HG02642 (cell line): ENCODE data around the gene ADGRL1.
"Not testable (repeated sequence)": the region's sequence is repeated elsewhere in the genome, so short reads cannot be mapped to it uniquely, and the experiment has no call there.

Experiments used
- ATAC-seq: cut with Tn5 transposase; IDR thresholded peaks from one replicate; pipeline ENCODE4 v1.9.1; 2021; ENCODE audit warnings: mild to moderate bottlenecking; ENCODE audit not compliant: unreplicated experiment, poor library complexity

Gene ADGRL1

DNA sequence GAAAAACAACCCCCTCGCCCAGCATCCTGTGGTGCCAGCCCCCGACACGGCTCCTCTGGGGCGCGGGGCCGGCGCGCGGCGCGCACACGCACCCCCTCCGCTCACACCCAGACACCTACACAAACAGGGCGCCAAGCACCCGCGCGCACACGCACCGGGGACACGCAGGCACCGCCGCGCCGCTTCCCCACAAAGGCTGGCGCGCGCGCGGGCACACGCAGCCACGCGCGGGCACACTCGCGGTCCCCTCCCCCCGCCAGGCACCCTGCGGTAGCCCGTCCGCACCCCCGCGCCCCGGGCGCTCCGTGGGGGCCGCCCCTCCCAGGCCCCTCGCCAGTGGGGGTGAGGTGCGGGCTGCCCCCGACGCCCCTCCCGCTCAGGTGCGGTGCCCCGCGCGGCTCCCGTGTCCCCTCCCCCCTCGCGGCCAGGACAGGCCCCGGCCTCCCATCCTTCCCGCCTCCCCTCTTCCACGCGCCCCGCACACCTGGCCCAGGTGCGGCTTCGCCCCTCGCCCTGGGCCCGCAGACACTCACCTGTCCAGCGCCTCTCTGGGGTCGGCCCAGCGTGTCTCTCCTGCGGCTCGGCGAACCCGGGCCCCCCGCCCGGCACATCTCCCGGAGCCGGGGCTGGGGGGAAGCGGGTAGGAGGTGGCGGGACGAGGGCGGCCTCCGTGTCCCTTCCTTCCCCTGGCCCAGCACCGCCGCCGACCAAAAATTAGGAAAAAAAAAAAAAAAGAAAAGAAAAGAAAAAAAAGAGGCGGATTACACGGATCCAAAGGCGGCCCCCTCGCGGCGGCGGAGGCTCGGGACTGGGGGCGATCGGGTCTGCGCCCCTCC lies at the start of gene ADGRL1:
Gene ADGRL1 (minus strand): TSS at position 718 of the 836 bp plus-strand sequence. CDS start 22,567 bp downstream, outside the sequence.
- not testable (repeated sequence) for ATAC-seq

DNA sequence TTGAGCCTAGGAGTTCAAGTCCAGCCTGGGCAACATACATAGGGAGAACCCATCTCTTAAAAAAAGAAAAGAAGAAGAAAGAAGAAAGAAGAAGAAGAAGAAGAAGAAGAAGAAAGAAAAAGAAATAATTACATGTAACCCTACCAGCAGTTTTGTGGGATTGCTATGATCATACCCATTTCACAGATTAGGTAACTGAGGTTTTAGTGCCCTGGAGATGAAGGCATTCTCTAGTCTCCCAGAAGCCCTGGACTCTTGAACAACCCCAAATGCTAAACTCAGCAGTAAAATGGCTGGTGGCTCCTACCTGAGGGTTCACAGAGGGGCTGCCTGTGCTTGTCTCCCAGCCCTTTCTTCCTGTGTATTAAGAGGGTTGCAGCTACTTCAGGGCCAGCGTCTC lies 49.3 kb upstream of the ADGRL1 start:
- not testable (repeated sequence) for ATAC-seq

DNA sequence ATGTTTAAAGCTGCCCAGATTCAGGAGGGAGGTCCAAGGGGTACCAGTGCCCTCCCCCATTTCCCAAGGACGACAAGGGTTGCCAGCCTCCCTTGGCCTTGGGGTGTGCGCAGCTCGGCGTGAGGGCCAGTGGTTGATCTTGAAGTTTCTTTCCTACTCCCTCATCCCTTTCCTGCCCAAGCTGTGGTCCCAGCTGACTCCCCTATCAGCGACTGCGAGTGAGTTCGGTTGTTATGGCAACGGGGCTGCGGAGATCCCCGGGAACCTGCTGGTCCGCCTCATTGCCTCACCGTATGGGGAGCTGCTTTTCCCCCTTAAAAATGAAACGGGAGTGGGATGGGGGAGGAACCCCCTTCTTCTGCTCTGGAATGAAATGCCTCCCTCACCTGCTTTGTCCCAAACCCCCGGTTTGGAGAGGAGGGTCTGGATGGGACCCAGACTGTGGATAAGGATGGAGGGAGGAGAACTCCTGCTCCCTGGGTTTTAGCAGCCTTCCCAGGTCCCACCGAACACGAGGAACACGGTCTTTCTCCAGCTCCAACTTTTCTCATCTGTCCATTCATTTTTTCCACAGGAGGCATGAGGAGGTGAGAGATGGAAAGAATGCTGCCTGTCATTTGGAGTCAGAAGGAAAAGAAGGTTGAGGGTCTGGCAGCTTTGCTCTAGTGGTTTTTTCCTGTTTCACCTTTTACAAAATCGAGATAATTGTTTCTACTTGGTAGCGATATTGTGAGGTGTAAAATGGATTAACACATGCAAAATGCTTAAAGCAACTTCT lies 48.0 kb upstream of the ADGRL1 start:
- not testable (repeated sequence) for ATAC-seq

DNA sequence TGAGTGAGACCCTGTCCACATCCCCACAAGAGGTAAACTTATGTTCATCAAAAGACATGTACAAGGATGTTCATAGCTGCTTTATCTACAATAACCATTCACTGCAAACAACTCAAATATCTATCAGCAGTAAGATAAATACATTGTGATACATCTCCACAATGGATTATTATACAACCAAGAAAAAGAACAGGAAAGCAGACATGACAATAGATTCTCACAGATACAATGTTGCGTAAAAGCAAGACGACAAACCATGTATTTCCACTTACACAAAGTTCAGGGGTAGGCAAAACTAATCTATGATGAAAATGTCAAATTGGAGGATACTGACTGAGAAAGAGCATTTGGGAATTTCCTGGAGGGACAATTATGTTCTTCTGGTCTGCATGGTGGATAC lies 46.2 kb upstream of the ADGRL1 start:
- not testable (repeated sequence) for ATAC-seq

DNA sequence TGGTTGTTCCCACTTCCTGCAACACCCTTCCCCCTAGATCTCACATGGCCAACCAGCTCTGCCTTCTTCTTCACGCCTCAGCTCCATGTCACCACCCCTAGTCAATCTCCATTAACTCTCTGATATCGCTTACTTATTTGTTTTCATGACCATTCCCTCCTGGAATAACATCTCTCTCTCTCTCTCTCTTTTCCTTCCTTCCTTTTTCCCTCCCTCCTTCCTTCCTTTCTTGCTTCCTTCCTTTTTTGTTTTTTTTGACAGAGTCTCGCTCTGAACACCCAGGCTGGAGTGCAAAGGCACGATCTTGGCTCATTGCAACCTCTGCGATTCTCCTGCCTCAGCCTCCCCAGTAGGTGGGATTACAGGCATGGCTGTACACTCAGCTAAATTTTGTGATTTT lies 44.9 kb upstream of the ADGRL1 start:
- ATAC-seq: no peak

DNA sequence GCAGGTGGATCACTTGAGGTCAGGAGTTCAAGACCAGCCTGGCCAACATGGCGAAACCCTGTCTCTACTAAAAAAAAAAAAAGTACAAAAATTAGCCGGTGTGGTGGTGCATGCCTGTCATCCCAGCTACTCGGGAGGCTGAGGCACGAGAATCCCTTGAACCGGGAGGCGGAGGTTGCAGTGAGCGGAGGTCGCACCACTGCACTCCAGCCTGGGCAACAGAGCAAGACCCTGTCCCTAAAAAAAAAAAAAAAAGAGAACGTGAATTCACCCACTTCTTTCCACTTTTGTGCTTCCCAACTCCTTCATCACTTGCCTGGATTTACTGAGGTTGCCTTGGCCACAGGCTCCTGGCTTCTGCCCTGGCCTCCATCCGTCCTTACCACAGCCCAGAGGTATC lies 44.3 kb upstream of the ADGRL1 start:
- ATAC-seq: not testable (repeated sequence)

DNA sequence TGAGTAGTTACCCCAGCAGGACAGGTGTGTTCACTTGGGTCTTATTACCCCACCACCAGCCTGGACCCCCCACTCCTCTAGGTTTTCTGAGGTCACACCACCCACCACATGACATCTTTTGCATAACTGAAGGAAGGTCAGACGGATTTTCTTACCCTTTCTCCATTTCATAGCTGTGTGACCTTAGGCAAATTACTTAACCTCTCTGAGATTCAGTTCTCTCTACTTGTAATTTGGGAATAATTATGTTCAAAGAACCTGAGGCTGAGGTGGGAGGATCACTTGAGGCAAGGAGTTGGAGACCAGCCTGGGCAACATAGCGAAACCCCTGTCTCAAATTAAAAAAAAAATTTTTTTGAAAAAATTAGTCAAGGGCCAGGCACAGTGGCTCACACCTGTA lies 43.9 kb upstream of the ADGRL1 start:
- ATAC-seq: not testable (repeated sequence)

DNA sequence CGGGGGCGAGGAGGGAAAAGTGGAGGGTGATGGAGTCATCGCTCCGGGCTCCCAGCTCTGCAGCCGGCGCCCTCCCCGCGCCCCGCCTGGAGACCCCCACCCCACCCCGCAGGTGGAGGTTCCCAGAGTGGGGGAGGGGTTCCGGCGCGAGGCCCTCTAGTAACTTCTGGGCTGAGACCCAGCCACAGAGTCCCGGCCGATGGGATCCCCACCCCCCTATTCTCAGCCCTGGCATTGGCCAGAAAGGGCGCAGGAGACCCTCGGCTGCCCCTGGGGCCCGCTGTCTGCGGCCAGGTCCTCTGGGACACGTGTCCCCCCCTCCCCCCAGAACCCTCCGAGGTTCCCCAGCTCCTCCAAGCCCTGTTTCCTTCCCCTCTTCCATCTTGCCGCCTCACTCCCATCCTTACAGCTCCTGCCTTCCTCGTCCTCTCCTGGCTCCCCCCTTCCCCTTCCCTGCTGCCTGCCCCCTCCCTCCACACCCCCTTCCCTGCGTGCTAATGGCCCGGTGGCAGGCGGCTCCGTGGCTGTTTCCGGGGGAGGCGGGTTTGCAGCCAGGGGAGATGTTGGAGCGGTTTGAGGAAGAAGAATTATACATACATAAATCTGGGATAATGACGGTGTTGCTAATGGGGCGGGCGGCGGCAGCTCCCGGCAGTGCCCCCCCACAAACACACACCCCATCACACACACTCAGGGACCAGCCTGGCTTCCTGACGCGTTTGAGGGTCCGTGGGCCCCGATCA lies 43.2 kb upstream of the ADGRL1 start:
- ATAC-seq: not testable (repeated sequence)

DNA sequence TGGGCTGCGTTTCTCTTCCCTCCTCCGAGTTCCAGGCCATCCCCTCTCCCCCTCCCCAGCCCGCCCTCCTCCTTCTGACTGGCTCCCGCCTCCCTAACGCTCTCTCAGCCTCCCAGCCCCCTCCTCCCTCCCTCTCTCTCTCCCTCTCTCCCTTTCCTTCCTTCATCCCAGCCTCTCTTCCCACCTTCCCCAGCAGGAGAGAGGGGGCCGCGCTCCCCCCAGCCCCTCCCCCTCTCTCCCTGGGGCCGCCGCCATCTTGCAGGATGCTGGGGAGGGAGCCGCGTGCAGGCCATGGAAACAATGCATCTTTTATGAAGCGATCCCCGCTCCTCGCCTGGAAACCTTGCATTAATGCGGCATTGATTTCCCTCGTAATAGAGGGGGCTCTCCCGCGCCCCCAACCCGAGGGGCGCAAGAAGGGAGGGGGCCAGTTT lies 42.6 kb upstream of the ADGRL1 start:
- no peak for ATAC-seq

DNA sequence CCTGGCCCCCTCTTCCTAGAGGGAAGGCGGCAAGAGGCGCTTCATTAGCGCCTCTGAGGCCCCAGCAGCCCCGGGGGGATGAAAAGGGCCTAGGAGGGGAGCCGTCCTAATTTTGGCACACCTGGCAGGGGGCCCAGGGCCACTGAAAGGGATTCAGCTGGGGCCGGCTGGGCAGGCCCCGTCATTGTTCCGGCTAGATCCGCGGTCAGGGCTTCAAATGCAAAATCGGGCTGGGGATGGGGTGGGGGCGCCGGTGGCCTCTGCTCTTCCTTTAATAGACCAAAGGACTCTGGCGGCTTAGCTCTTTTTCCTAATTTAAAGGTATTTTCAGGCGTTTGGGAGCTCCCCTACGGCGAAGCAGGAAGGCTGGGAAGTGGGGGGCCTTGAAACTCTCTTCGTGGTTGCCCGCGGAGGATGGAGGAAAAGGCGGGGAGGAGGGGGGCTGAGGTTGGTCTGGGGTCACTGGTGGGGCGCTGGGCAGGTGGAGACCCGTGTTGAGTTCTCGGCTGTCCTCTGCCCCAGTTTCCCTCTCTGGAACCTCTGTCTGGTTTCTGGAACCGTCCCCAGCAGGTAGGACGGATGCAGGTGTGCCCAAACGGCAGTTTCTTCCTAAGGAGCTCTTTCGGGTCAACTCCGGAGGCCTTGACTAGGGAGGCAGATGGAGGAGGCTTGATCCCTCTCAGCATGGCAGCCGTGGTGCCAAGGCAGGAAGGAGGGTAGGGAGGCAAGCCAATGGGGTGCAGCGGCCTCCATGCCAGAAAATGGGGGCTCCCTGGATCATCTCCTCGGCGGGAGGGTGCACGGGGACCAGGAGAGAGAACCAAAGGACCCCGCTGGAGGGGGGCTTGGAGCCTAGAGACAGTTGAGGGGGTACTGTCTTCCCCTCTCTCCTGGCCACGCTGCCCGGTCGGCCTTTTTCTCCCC lies 41.8 kb upstream of the ADGRL1 start:
- ATAC-seq: not testable (repeated sequence)

DNA sequence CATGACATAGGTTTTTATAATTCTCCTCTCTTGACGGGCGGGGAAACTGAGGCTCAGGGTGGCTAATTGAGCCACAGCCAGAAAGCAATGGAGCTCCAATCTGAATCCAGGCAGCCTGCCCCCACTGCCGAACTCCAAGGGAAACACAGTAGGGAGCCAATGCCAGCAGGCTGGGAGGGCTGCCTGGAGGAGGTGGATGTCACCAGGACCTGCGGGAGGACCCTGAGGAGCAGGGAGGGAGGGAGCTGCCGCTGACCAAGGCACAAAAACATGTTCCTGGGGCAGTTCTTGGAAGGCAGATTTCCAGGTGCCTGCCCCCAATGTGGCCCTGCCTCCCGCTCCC lies 41.2 kb upstream of the ADGRL1 start:
- not testable (repeated sequence) for ATAC-seq

DNA sequence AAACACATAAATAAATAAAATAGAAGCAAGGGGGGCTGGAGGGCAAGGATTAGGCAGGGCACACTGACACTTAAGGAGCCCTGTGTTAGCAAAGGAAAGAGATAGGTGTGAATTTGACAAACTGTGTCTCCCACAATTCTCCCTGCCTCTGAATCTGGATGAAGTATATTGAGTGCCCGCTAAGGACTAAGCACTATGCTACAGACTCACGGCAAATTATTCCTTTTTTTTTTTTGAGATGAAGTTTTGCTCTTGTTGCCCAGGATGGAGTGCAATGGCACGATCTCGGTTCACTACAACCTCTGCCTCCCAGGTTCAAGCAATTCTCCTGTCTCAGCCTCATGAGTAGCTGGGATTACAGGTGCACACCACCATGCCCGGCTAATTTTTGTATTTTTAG lies 38.4 kb upstream of the ADGRL1 start:
- not testable (repeated sequence) for ATAC-seq

DNA sequence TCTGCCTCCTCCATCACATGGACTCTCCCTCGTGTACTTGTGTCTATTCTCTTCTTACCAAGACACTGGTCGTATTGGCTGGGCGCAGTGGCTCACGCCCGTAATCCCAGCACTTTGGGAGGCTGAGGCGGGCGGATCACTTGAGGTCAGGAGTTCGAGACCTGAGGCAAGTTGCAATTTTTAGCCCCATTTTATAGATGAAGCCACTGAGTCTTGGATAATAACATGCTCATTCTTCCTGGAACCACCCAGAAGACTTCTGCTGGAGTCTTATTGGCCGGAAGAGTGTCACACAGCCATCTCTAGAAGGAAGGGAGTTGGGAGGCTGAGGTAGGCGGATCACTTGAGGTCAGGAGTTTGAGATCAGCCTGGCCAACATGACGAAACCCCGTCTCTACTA lies 37.7 kb upstream of the ADGRL1 start:
- not testable (repeated sequence) for ATAC-seq

DNA sequence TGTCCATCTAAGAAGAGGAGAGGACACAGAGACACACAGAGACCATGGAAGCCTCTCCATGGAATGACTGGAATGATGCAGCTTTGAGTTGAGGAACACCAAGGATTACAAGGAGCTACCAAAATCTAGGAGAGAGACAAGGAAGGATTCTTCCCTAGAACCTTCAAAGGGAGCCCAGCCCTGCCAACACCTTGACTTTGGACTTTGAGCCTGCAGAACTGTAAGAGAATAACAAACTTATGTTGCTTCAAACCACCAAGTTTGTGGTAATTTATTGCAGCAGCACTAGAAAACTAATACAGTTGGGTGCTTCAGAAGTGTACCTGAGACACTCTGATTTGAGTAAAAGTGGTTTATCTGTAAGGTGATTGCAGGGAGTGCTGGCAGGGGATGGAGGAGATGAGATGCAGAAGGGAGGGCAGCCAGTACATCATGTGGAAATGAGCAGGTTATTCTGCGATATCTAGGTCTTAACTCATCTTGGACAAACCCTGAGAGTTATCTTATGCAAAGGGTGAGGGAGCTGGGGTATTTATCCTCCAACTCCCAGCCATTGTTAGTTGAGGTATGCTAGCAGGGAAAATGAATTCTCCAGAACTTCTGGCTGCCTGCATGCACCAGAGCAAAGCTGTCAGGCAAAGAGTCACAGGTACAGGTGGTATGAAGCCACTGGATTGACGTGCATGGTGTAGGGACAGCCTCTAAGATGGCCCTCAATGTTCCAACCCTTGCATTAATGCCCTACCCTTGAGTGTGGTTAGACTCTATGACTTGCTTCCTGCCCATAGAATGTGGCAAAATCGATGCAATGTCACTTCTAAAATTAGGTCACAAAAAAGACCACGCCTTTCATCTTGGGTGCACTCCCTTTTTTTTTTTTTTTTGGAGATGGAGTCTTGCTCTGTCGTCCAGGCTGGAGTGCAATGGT lies 31.3 kb upstream of the ADGRL1 start:
- no peak for ATAC-seq

DNA sequence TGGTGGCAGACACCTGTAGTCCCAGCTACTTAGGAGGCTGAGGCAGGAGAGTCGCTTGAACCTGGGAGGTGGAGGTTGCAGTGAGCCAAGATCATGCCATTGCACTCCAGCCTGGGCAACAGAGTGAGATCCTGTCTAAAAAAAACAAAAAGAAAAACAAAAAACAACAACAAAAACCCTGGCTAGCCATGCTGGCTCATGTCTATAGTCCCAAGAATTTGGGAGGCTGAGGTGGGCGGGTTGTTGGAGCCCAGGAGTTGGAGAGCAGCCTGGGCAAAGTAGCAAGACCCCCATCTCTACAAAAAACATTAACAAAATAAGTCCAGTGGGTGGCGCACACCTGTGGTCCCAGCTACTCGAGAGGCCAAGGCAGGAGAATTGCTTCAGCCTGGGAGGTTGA lies 27.0 kb upstream of the ADGRL1 start:
- not testable (repeated sequence) for ATAC-seq

DNA sequence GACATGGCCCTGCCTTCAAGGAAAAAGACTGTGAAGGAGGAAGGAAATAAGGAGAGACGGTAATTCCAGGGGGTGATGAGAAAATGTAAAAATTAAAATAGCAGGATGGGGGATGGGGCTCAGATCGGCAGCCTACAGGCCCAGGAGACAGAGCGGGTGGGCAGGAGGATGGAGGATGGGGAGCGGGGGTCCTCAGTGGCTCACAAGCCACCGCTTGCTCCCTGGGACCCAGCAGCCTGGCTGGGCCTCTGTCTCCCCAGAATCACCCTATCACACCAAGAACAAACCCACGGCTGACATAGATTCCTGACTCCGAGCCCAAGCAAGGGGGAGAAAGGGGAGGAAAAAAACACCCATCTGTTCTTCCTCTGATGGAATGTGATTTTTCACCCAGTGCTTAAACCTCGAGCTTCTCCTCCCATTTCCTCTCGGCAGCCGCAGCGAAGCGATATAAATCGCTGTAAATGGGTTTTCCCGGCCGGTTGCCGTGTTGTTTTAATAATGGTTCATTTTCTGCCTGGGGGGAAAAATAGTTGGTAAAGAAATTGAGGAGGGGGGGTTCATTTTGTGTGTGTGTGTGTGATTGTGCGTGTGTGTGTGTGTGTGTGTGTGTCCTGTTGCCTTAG lies 22.6 kb upstream of the ADGRL1 start:
- ATAC-seq: not testable (repeated sequence)

DNA sequence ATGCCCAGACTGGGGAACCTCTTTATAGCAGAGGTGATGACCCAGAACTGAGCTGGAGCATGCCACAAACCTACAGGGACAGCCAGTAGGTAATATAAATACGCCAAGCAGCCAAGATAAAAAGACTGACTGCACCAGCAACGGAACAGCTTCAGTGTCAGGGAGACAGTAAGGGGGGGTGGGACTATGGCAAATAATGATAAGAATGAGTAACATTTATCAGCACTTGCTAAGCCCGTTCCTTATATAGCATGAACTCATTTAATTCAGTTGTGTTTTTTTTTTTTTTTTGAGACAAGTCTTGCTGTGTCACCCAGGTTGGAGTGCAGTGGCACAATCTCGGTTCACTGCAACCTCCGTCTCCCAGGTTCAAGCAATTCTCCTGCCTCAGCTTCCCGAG lies 20.5 kb upstream of the ADGRL1 start:
- ATAC-seq: not testable (repeated sequence)

DNA sequence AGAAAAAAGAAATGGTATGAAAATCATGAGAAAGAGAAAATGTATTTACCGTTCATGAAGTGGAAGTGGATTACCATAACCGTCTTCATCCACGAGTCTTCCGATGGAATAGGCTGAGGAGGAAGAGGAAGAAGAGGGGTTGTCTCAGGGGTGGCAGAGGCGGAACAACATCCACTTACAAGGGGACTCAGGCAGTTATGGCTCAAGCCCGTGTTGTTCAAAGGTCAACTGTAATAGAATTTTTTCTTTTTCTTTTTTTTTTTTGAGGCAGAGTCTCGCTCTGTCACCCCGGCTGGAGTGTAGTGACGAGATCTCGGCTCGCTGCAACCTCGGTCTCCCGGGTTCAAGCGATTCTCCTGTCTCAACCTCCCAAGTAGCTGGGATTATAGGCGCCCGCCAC lies 16.9 kb upstream of the ADGRL1 start:
- ATAC-seq: no peak
